Activated T-helper 2 cell treated with anti-CD3 and anti-CD28 coated beads, Interferon-gamma antibody, Interleukin-2, Interleukin-4, amounts not matched to agents 10 μg/mL and 5 μg/mL and 100 μg/mL, durations not matched to agents 14 hours and 24 hours and 36 hours (primary cell): ENCODE measurements around the gene ATP5PB. TPM values are rescaled to one million over a fixed set of nuclear protein-coding genes. Genes with fewer than 3 reads are reported as not detected.

Experiments used
- DNase-seq: peaks from one replicate; pipeline ENCODE4 v3.0.0; 2021; ENCODE audit warnings: low spot score
- H3K27ac Mint-ChIP-seq: one replicate; pipeline ENCODE4 v1.8.0; 2021; ENCODE audit warnings: mixed read lengths
- H3K27me3 Mint-ChIP-seq: one replicate; pipeline ENCODE4 v1.8.0; 2021; ENCODE audit warnings: low read depth, mixed read lengths
- H3K36me3 Mint-ChIP-seq: one replicate; pipeline ENCODE4 v1.8.0; 2021; ENCODE audit warnings: low read depth, mixed read lengths
- H3K4me1 Mint-ChIP-seq: one replicate; pipeline ENCODE4 v1.8.0; 2021; ENCODE audit warnings: low read depth, mixed read lengths
- H3K4me3 Mint-ChIP-seq: one replicate; pipeline ENCODE4 v1.8.0; 2021; ENCODE audit warnings: low read depth, mild to moderate bottlenecking, moderate library complexity, mixed read lengths
- H3K9me3 Mint-ChIP-seq: one replicate; pipeline ENCODE4 v1.8.0; 2021; ENCODE audit warnings: mixed read lengths
- intact Hi-C: fragments of 100-400 bp; cut with micrococcal nuclease; formaldehyde crosslinking; loops from one replicate; pipeline ENCODE4 v1.15.1; 2023
- total RNA-seq: library from RNA; stranded (reverse); gene quantifications from 2 replicates; pipeline ENCODE4 v1.2.3, GENCODE V29; 2022

The ATP5PB gene
- total RNA-seq, 1 donor from 2014 or later, result 294 TPM

DNA sequence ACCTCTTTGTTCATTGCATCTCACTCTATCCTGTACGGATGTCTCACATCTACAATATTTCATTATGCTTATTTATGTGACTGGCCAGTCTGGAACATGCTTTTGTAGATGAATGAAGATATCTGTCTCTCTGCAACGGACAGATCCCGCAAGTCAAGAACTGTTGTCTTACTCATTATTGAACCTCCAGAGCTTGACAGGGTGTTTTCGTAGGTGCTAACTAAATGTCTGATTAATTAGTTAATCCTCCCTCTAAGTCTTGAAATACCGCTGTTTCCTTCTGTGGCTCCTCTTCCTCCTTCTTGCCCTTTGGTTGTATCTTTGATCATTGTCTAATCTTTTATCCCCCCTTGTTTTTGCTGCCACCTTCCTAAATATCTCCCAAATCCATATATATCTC is 21.3 kb downstream of the ATP5PB start:
- Mint-ChIP-seq H3K36me3 (peaks cover 15% of the 10 kb centered on the region), H3K4me3 (no peak overlapping the region), H3K9me3 (no peaks in the 10 kb centered on the region), H3K27me3 (no peaks in the 10 kb centered on the region), H3K27ac (no peak overlapping the region), H3K4me1 (peaks cover 24% of the 10 kb centered on the region)
- intact Hi-C loops, result loop anchor here (10.0 kb wide), 3 partner anchors 246 to 836 kb away; partner anchors contain the start of genes CD53 and CHI3L2
- no peak for DNase-seq

DNA sequence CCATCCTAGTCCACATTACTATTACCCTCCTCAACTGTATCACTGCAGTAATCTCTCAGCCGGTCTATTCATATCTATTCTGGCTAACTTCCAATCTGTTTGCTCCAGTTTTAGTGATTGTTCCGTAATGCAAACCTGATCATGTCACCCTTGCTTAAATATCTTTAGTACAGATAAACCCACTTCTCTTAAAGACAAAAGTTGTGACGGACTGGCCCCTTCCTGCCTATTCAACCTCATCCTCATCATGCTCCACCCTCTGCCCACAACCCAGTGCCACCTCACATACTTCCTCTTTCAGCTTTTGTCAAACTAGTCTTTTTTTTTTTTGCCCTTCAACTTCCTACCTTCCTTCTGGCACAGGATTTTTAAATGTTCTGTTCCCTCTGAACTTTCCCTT is 21.7 kb downstream of the ATP5PB start:
- Mint-ChIP-seq H3K9me3 (no peaks in the 10 kb centered on the region), H3K27me3 (no peaks in the 10 kb centered on the region), H3K4me1 (peaks cover 28% of the 10 kb centered on the region), H3K36me3 (peaks cover 15% of the 10 kb centered on the region), H3K27ac (no peak overlapping the region), H3K4me3 (no peak overlapping the region)
- peak; percentile 65 for DNase-seq
- intact Hi-C loops, result loop anchor here (10.0 kb wide), 3 partner anchors 246 to 836 kb away; partner anchors contain the start of genes CD53 and CHI3L2

GRCh38 chr1:111471538-111471937 is 22.3 kb downstream of the ATP5PB start:
- Mint-ChIP-seq H3K9me3 (no peaks in the 10 kb centered on the region), H3K4me1 (peaks cover 34% of the 10 kb centered on the region), H3K36me3 (peaks cover 15% of the 10 kb centered on the region), H3K27me3 (no peaks in the 10 kb centered on the region), H3K4me3 (no peak overlapping the region), H3K27ac (peak overlapping the region; percentile 34)
- intact Hi-C loops, result loop anchor here (10.0 kb wide), 3 partner anchors 247 to 837 kb away; partner anchors contain the start of genes CD53 and CHI3L2
- DNase-seq, result no peak

DNA sequence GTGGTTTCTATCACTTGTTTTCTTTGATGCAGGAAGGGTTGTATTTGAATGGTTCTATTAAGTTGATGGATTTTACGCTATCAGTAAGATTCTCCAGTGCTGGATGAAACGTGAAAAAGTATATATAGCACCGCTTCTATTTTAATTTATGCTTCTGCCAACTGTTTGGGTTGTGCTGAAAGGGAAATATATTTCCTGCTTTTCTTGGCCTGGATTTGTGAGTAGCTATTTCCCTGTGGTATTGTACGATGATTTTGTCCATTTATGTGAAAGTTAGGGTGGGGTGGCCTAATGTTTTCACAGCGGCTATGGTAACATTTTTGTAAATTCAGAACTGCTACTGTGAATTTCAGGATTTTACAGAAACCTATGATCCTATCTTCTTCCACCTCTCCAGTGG is 24.8 kb downstream of the ATP5PB start:
- H3K9me3 Mint-ChIP-seq, result no peaks in the 10 kb centered on the region
- DNase-seq, result no peak
- H3K4me3 Mint-ChIP-seq, result peak overlapping the region; percentile 76
- H3K4me1 Mint-ChIP-seq, result peaks cover 49% of the 10 kb centered on the region
- peaks cover 1% of the 10 kb centered on the region for H3K27me3 Mint-ChIP-seq
- H3K36me3 Mint-ChIP-seq, result peaks cover 20% of the 10 kb centered on the region
- H3K27ac Mint-ChIP-seq, result peak overlapping the region; percentile 80
- intact Hi-C loops, result loop anchor here (10.0 kb wide), 3 partner anchors 249 to 839 kb away; partner anchors contain the start of genes CD53 and CHI3L2

DNA sequence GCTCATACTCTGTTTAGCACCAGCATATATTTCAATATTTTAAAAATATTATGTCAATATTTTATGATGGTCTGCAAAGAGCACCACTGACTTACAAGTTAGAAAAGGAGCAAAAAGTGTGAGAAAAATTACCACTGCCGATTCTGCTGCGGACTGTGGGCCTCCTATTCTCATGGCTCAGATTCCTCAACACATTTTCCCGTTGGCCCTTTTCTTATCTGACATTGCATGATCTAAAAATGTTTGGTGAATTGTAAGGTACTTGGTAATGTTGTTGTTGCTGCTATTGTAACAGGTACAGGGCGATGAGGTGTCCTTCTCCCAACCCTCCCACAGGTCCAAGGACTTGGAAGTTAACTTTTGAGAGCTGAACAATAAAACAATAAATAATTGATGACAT is 25.3 kb downstream of the ATP5PB start:
- Mint-ChIP-seq H3K36me3 (peaks cover 20% of the 10 kb centered on the region), H3K27ac (no peak overlapping the region), H3K27me3 (peaks cover 1% of the 10 kb centered on the region), H3K4me1 (peaks cover 49% of the 10 kb centered on the region), H3K9me3 (no peaks in the 10 kb centered on the region), H3K4me3 (peak overlapping the region; percentile 76)
- no peak for DNase-seq
- intact Hi-C loops, result loop anchor here (10.0 kb wide), 3 partner anchors 250 to 840 kb away; partner anchors contain the start of genes CD53 and CHI3L2

DNA sequence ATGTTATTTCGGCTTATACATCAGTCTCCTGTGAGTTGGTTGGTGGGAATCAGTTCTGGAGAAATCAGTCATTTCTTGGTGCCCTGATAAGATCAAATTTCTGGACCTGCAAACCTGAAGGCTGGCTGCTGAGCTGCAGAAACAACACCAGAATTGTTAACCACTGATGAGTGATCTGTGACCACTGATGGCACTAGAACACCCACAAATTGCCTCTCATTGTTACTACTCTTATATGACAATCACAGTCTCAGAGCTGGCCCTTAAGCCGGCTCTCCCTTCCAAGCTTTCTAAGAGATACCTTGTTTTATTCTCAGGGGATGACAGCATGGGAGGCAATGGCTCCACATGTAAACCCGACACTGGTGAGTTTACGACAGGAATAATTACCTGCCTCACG is 26.4 kb downstream of the ATP5PB start:
- Mint-ChIP-seq H3K36me3 (peaks cover 20% of the 10 kb centered on the region), H3K4me3 (peak overlapping the region; percentile 44), H3K27me3 (peaks cover 7% of the 10 kb centered on the region), H3K4me1 (peaks cover 49% of the 10 kb centered on the region), H3K27ac (peak overlapping the region; percentile 70), H3K9me3 (no peaks in the 10 kb centered on the region)
- intact Hi-C loops, result loop anchor here (1.0 to 10.0 kb wide), 7 partner anchors 21 to 841 kb away; partner anchors contain the start of genes ATP5PB, CD53, CHI3L2 and WDR77
- DNase-seq, result peak; percentile 30

- peak overlapping the region; percentile 44 for H3K4me3 Mint-ChIP-seq
Measured at GRCh38 chr1:111476214-111476613, 26.9 kb downstream of the ATP5PB start.

DNA sequence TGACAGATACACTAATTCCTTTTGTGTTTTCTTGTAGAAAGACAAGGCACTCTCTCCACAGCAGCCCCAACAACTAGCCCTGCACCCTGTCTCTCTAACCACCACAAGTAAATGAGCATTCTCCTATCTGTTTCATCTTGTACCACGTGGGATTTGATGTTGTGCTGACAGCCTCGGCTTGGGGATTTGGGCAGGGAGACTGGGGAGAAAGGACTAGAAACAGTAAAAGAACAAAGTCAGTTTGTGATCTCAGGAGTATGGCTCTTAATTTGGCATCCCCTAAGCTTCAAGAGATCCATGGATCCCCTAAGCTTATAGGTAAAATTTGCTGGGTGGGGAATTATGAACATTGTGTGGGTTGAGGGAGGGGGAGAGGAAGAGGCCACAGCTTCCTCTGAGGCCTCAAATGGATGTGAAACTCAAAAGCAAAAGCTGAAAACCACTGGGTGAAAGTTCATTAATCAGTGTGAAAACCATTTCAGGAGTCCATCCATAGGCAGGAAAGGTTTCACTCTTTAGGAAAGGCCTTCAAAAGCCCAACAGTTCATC is 27.6 kb downstream of the ATP5PB start:
- Mint-ChIP-seq H3K27ac (peak overlapping the region; percentile 70), H3K9me3 (no peaks in the 10 kb centered on the region), H3K4me1 (peaks cover 53% of the 10 kb centered on the region), H3K36me3 (peaks cover 20% of the 10 kb centered on the region), H3K4me3 (peak overlapping the region; percentile 44), H3K27me3 (peaks cover 9% of the 10 kb centered on the region)
- DNase-seq, result peak; percentile 59
- intact Hi-C loops, result loop anchor here (1.0 to 10.0 kb wide), 6 partner anchors 20 to 842 kb away; partner anchors contain the start of genes CD53, CHI3L2 and DDX20

More at GRCh38 chr1:111476214-111476613, 26.9 kb downstream of the ATP5PB start:
- DNase-seq, result no peak
- H3K4me1 Mint-ChIP-seq, result peaks cover 49% of the 10 kb centered on the region
- H3K9me3 Mint-ChIP-seq, result no peaks in the 10 kb centered on the region
- peak overlapping the region; percentile 70 for H3K27ac Mint-ChIP-seq
- peaks cover 20% of the 10 kb centered on the region for H3K36me3 Mint-ChIP-seq
- intact Hi-C loops, result loop anchor here (2.0 to 10.0 kb wide), 5 partner anchors 21 to 841 kb away; partner anchors contain the start of genes CD53 and CHI3L2
- peaks cover 9% of the 10 kb centered on the region for H3K27me3 Mint-ChIP-seq

GRCh38 chr1:111480674-111481073 is 31.4 kb downstream of the ATP5PB start:
- H3K27me3 Mint-ChIP-seq, result peaks cover 9% of the 10 kb centered on the region
- intact Hi-C loops, result loop anchor here (1.0 kb wide), 1 partner anchor 267 kb away; no protein-coding TSS in a partner anchor
- peaks cover 37% of the 10 kb centered on the region for H3K4me1 Mint-ChIP-seq
- H3K9me3 Mint-ChIP-seq, result no peaks in the 10 kb centered on the region
- no peak overlapping the region for H3K27ac Mint-ChIP-seq
- H3K36me3 Mint-ChIP-seq, result peaks cover 13% of the 10 kb centered on the region
- no peak overlapping the region for H3K4me3 Mint-ChIP-seq
- no peak for DNase-seq

DNA sequence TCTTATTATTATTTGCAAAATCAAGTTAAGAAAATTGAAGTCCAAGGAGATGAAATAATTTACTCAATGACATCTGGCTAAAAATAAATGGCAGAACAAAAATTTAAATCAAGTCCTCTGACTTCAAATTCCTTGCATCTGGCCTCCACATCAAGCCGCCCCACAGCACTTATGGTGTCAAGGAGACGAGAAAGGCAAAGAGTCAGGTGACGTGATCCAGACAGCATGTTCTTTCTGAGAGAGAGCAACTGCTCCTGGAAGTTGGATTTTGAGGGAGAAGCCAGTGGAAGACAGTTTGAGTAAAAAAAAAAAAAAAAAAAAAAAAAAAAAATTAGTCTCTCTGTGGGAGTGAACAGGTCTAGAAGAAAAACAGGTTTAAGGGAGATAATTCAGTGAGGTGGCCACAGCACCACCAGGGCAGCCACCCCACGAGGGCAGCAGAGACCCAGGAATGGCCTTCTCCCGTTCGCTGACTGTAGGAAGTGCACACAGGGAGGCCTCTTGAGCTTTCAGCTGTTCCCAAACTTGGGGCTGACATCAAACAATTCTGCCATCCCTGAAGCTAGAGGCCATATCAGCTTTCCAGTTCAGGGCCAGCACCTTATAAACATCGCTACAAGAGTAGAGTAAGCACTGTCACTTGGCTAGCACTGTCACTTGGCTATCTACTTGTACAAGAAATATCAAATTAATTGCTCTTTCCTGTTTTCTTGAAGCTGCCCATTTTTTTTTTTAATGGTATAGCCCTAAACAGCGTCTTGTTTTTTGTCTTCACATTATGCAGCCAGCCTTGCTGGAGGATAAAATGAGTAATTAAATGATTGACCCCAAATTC is 32.3 kb downstream of the ATP5PB start:
- Mint-ChIP-seq H3K9me3 (no peaks in the 10 kb centered on the region), H3K4me1 (peaks cover 27% of the 10 kb centered on the region), H3K27ac (no peak overlapping the region), H3K27me3 (peaks cover 9% of the 10 kb centered on the region), H3K4me3 (no peak overlapping the region), H3K36me3 (peaks cover 13% of the 10 kb centered on the region)
- peak; percentile 42 for DNase-seq
- intact Hi-C loops, result loop anchor here (1.0 kb wide), 1 partner anchor 266 kb away; no protein-coding TSS in a partner anchor

- intact Hi-C loops, result no loop called here
- H3K36me3 Mint-ChIP-seq, result peaks cover 4% of the 10 kb centered on the region
- H3K9me3 Mint-ChIP-seq, result no peaks in the 10 kb centered on the region
- no peak overlapping the region for H3K27ac Mint-ChIP-seq
- no peak for DNase-seq
- peaks cover 12% of the 10 kb centered on the region for H3K4me1 Mint-ChIP-seq
- H3K4me3 Mint-ChIP-seq, result no peak overlapping the region
- peaks cover 8% of the 10 kb centered on the region for H3K27me3 Mint-ChIP-seq
Measured at GRCh38 chr1:111483166-111483565, 33.9 kb downstream of the ATP5PB start.

- Mint-ChIP-seq H3K4me1 (peaks cover 9% of the 10 kb centered on the region), H3K9me3 (no peaks in the 10 kb centered on the region), H3K27me3 (peaks cover 8% of the 10 kb centered on the region), H3K27ac (no peak overlapping the region), H3K4me3 (no peak overlapping the region), H3K36me3 (no peaks in the 10 kb centered on the region)
- intact Hi-C loops, result no loop called here
- no peak for DNase-seq
Measured at GRCh38 chr1:111483876-111484275, 34.6 kb downstream of the ATP5PB start.
